Measurements from ENCODE around the gene MICAL2.

The MICAL2 gene

DNA sequence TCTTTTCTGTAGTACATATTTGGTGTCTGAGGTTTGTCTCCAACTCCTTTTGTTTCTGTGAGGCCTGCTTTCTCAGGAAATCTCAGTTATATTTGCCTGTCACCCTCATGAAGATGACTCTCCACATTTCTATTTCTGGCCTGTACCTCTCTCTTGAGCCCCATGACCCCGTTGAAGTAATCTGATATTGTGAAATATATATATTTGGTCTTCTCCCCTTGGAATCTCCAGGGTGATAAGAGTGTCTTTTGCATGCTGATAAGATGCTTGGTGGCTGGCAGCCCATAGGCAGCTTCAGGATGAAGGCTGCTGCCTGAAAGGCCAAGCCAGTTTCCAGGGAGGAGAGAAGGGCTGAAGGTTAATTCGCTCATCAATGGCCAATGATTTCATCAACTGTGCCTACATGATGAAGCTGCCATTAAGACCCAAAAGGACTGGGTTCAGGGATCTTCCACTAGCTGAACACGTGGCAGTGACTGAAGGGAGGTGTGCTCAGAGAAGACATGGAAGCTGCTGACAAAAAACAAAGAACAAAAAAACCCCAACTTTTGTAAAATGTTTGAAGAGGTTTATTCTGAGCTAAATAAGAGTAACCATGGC is 67.4 kb downstream of the MICAL2 start:
- no peaks in the 10 kb centered on the region for H3K9me3 ChIP-seq (ENCODE audit: control insufficient read depth, low read length)
- no peak overlapping the region for H3K9ac ChIP-seq (ENCODE audit: low read length)
- H3K4me3 ChIP-seq (ENCODE audit: low read length), result no peak overlapping the region
- peaks cover 15% of the 10 kb centered on the region for H3K4me1 ChIP-seq (ENCODE audit: control insufficient read depth, insufficient read depth, low read length)
- H3K27me3 ChIP-seq (ENCODE audit: control insufficient read depth, insufficient read depth, low read length), result no peaks in the 10 kb centered on the region
- no peaks in the 10 kb centered on the region for H3K36me3 ChIP-seq (ENCODE audit: control insufficient read depth, insufficient read depth, low read length)

DNA sequence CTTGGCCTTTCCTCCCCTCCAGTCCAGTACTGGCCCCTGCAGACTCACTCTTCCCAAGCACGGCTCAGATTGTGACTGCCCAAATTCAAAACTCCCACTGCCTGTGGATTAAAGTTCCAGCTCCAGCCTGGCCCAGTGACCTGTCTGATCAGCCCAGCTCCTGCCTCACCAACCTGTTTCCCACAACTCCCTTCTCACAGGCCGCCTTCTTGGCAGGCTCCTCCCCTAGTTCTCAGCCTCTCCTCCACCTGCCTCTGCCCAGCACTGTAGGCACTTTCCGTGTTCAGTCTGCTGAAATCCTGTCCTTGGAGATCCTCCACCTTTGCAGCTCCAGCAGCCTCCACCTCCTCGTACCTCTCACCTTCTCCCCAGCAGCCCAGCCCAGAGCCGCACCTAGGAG is 68.6 kb downstream of the MICAL2 start:
- Histone ChIP-seq H3K9ac (ENCODE audit: low read length) (peak overlapping the region; percentile 9), H3K4me1 (ENCODE audit: control insufficient read depth, insufficient read depth, low read length) (peaks cover 17% of the 10 kb centered on the region), H3K36me3 (ENCODE audit: control insufficient read depth, insufficient read depth, low read length) (no peaks in the 10 kb centered on the region), H3K27me3 (ENCODE audit: control insufficient read depth, insufficient read depth, low read length) (no peaks in the 10 kb centered on the region), H3K4me3 (ENCODE audit: low read length) (no peak overlapping the region), H3K9me3 (ENCODE audit: control insufficient read depth, low read length) (no peaks in the 10 kb centered on the region)

DNA sequence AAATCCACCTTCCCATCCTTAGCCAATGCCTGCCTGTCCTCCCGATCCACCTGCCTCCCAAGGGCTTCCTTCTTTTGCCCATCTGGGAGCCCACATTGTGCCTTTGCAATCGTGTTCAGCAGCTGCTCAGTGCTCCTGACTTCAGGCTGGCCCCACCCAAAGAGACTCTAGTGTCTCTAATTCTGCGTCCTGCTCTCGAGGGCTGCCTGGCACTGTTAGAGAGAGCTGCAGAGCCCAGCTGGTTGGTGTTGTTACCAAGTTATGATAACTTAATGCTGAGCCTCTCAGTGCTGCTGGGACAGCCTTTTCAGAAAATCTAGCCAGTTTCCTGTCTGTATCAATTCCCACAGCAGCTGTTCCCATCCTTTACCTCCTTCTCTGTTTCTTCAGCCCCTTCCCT is 69.1 kb downstream of the MICAL2 start:
- Histone ChIP-seq H3K9me3 (ENCODE audit: control insufficient read depth, low read length) (no peaks in the 10 kb centered on the region), H3K9ac (ENCODE audit: low read length) (peak overlapping the region; percentile 9), H3K4me3 (ENCODE audit: low read length) (no peak overlapping the region), H3K36me3 (ENCODE audit: control insufficient read depth, insufficient read depth, low read length) (no peaks in the 10 kb centered on the region), H3K4me1 (ENCODE audit: control insufficient read depth, insufficient read depth, low read length) (peaks cover 17% of the 10 kb centered on the region), H3K27me3 (ENCODE audit: control insufficient read depth, insufficient read depth, low read length) (no peaks in the 10 kb centered on the region)

DNA sequence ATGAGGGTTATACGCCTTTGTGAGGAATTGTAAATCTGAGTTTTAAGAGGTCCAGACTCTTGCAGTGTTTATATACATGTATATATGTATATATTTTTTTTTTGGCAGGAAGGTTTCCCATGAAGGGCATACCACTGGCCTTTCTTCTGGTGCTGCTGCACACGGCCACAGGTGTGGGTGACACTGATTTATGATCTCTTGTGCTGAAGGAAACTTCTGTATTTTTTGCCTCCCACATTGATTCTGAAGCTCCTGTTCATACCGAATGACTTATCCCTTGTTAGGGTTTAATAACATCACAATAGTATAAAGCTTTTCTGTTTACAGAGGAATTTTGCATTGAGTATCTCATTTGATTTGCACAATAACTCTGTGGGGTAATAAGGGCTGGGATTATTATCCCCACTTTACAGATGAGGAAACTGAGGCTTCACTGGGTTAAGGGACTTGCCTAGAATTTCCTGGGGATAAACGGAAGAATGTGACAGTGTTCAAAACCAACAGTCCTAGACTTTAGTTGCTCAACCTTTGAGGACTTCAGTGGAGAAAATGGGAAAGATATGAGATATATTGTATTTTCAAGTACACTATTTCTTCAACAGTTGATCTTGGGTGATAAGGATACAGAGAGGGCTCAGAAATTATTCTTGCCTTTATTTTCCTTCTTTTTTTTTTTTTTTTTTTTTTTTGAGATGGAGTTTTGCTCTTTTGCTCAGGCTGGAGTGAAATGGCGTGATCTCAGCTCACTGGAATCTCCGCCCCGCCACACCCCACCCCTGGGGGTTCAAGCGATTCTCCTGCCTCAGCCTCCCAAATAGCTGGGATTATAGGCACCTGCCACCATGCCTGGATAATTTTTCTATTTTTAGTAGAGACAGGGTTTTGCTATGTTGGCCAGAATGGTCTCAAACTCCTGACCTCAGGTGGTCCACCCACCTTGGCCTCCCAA is 70.1 kb downstream of the MICAL2 start:
- Histone ChIP-seq H3K9ac (ENCODE audit: low read length) (no peak overlapping the region), H3K4me3 (ENCODE audit: low read length) (no peak overlapping the region), H3K4me1 (ENCODE audit: control insufficient read depth, insufficient read depth, low read length) (peaks cover 17% of the 10 kb centered on the region), H3K36me3 (ENCODE audit: control insufficient read depth, insufficient read depth, low read length) (no peaks in the 10 kb centered on the region), H3K27me3 (ENCODE audit: control insufficient read depth, insufficient read depth, low read length) (no peaks in the 10 kb centered on the region), H3K9me3 (ENCODE audit: control insufficient read depth, low read length) (no peaks in the 10 kb centered on the region)

DNA sequence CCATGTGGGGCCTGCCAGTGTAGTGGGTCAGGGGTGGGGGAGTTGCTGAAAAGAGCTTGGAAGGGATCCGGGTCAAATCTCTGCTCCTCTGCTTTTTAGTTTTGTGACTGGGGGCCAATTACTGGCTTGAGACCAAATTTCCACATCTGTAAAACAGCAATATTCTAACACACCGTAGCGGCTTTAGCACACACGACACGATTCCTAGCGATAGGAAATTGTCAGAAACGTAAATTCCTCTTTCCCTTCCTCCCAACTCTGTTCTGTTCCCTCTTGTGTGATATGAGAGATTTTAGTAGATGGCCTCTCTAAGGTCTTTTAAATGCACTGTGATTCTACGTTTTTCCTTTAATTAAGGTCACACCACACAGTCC is 71.9 kb downstream of the MICAL2 start:
- H3K4me3 ChIP-seq (ENCODE audit: low read length), result no peak overlapping the region
- H3K9ac ChIP-seq (ENCODE audit: low read length), result no peak overlapping the region
- H3K9me3 ChIP-seq (ENCODE audit: control insufficient read depth, low read length), result no peaks in the 10 kb centered on the region
- peaks cover 17% of the 10 kb centered on the region for H3K4me1 ChIP-seq (ENCODE audit: control insufficient read depth, insufficient read depth, low read length)
- H3K36me3 ChIP-seq (ENCODE audit: control insufficient read depth, insufficient read depth, low read length), result no peaks in the 10 kb centered on the region
- H3K27me3 ChIP-seq (ENCODE audit: control insufficient read depth, insufficient read depth, low read length), result no peaks in the 10 kb centered on the region

DNA sequence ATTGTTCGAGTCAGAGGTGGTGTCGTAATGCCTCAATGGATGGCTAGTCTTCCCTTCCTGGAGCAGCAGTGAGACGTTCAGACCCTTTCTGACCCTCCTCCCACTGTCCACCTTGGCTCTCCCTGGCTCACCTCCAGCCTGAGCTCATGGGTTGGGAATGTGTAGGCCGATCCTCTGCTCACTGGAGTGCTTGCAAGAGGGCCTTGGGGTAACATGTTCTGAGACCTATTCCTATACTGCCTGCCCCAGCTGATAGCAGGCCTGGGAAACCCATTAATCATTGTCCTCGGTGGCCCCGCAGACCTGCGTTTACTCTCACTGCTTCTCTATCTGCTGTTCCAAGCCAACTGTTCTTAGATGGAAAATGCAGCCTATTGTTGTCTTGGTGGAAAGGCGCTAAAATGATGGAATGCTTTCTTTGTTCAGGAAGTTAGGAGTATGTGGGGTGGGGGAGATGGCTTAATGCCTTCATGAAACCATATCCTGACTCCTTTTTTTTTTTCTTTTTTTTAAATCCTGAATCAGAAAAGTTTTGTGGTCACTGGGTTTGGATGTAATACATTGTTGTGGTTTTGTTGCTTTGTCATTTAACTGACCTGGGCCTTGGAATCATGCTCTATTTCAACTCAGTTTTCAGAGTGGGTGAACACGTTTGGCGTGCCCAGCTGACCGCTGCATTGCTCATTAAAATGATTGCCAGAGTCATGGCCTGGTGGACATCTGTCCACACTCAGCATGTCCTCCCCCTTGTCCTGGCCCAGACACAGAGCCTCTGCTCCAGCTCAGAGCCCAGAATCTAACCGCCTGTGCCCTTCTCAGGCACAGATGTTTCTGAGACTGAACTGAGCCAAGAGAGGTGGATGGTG is 72.5 kb downstream of the MICAL2 start:
- no peak overlapping the region for H3K4me3 ChIP-seq (ENCODE audit: low read length)
- no peak overlapping the region for H3K9ac ChIP-seq (ENCODE audit: low read length)
- H3K4me1 ChIP-seq (ENCODE audit: control insufficient read depth, insufficient read depth, low read length), result peaks cover 17% of the 10 kb centered on the region

DNA sequence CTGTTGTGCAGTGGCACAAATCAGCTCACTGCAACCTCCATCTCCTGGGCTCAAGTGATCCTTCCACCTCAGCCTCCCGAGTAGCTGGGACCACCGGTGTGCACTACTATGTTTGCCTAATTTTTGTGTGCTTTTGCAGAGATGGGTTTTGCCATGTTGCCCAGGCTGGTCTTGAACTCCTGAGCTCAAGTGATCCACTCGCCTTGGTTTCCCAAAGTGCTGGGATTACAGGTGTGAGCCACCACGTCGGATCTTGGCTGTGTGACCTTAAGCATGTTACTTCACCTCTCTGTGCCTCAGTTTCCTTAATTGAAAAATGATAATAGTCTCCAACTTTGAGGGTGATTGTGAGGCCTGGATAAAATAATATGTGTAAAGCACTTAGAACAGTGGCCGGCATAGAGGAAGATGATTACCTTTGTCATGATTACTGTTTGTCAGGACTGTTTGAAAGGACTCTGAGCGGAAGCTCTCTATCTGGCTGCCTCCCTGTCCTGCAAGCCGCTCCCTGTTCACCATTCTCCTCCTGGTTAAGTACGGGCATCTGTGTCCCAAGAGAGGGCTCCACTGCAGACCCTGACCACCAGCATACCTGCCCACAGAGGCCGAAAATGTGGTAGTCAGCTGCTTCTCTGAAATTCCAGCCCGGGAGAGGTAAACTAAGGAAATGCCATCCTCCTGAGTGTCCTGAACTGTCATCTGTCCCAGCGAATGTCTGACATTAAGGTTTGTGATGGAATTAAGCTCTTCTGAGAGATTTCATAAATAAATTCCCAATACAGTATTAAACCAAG is 73.6 kb downstream of the MICAL2 start:
- Histone ChIP-seq H3K36me3 (ENCODE audit: control insufficient read depth, insufficient read depth, low read length) (no peaks in the 10 kb centered on the region), H3K9ac (ENCODE audit: low read length) (no peak overlapping the region), H3K4me3 (ENCODE audit: low read length) (no peak overlapping the region), H3K27me3 (ENCODE audit: control insufficient read depth, insufficient read depth, low read length) (no peaks in the 10 kb centered on the region), H3K9me3 (ENCODE audit: control insufficient read depth, low read length) (no peaks in the 10 kb centered on the region), H3K4me1 (ENCODE audit: control insufficient read depth, insufficient read depth, low read length) (peaks cover 13% of the 10 kb centered on the region)

More for the DNA sequence above, 72.5 kb downstream of the MICAL2 start:
- no peaks in the 10 kb centered on the region for H3K27me3 ChIP-seq (ENCODE audit: control insufficient read depth, insufficient read depth, low read length)
- H3K36me3 ChIP-seq (ENCODE audit: control insufficient read depth, insufficient read depth, low read length), result no peaks in the 10 kb centered on the region
- H3K9me3 ChIP-seq (ENCODE audit: control insufficient read depth, low read length), result no peaks in the 10 kb centered on the region

DNA sequence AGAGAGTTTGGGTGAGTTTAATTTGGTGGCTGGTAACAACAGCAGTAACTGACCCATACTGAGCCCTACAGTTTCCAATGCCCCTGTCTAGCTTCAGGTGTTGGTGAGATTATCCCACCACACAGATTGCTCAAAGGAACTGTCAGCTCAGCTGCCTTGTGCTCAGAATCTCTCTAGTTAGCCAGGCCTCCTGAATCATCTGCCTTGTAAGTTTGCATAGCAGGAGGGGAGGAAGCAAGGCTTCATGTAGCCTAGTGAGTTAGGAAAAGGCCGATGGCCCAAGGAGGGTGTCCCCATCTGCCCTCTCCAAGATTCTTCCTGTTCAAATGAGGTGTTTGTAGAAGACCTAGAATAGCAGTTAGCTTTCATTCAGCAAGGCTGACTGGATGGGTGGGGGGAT is 74.3 kb downstream of the MICAL2 start:
- Histone ChIP-seq H3K27me3 (ENCODE audit: control insufficient read depth, insufficient read depth, low read length) (no peaks in the 10 kb centered on the region), H3K36me3 (ENCODE audit: control insufficient read depth, insufficient read depth, low read length) (no peaks in the 10 kb centered on the region), H3K9me3 (ENCODE audit: control insufficient read depth, low read length) (no peaks in the 10 kb centered on the region), H3K9ac (ENCODE audit: low read length) (no peak overlapping the region), H3K4me3 (ENCODE audit: low read length) (no peak overlapping the region), H3K4me1 (ENCODE audit: control insufficient read depth, insufficient read depth, low read length) (peaks cover 7% of the 10 kb centered on the region)

DNA sequence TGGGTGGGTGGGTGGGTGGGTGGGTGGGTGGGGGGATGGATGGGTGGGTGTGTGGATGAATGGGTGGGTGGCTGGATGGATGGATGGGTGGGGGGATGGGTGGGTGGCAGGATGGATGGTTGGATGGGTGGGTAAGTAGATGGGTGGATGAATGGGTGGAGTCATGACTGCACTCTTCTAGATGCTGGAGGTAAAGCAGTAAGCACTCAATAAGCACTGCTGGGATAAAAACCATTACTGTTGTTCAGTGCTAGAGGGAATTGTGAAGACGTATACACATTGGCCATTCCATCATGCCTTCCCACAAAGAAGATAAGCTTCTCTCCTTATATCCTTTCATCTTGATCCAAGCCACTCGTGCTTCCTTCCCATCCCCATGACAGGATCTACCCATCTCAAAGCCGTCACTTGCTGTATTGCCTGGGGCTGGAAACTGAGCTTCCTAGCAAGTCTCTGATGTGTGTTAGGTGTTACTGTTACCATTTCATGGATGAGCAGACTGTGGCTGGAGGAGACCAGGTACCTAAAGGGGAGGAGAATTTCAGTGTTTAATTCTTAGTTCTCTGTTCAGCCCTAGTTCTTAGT is 74.8 kb downstream of the MICAL2 start:
- H3K36me3 ChIP-seq (ENCODE audit: control insufficient read depth, insufficient read depth, low read length), result no peaks in the 10 kb centered on the region
- H3K9ac ChIP-seq (ENCODE audit: low read length), result no peak overlapping the region
- H3K27me3 ChIP-seq (ENCODE audit: control insufficient read depth, insufficient read depth, low read length), result no peaks in the 10 kb centered on the region
- H3K4me3 ChIP-seq (ENCODE audit: low read length), result no peak overlapping the region
- peaks cover 7% of the 10 kb centered on the region for H3K4me1 ChIP-seq (ENCODE audit: control insufficient read depth, insufficient read depth, low read length)
- H3K9me3 ChIP-seq (ENCODE audit: control insufficient read depth, low read length), result no peaks in the 10 kb centered on the region

DNA sequence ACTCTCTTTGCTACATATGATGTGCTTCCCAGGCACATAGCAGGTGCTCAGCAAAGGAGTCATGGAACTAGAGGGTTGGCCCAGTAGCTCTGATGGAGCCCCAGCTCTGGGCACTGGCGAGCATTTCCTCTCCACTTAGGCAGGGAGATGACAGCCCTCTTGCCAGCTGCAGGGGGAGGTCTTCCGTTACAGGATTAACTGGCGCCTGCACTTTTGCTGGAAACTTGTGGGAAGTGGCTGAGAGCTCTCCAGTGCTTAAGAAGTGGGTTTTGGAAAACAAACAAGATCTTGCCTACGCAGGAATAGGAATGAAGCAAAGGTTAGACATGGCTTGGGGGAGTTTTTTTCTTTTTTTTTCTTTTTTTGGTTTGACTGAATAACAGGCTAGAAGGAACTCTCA is 75.5 kb downstream of the MICAL2 start:
- Histone ChIP-seq H3K9ac (ENCODE audit: low read length) (no peak overlapping the region), H3K4me1 (ENCODE audit: control insufficient read depth, insufficient read depth, low read length) (peaks cover 7% of the 10 kb centered on the region)

DNA sequence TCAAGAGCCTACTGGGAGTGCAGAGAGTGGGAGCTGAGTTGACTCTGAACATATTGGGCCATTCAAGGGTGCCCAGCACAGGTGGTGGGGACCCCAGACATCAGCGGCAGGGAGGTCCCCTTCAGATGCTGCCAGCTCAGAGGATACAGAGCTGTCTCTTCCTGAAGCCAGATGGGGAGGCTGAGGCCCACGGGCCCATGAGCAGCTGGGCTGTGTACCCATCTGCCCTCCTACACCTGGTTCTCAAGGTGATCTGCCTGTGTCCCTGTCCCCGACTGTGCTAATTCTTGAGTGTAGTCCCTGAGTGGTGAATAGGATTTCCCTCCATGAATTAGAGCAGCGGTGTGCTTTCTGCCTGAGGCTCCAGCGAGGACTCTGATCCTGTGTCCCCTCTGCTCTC is 76.3 kb downstream of the MICAL2 start:
- H3K9me3 ChIP-seq (ENCODE audit: control insufficient read depth, low read length), result no peaks in the 10 kb centered on the region
- peaks cover 7% of the 10 kb centered on the region for H3K4me1 ChIP-seq (ENCODE audit: control insufficient read depth, insufficient read depth, low read length)
- H3K27me3 ChIP-seq (ENCODE audit: control insufficient read depth, insufficient read depth, low read length), result no peaks in the 10 kb centered on the region
- H3K36me3 ChIP-seq (ENCODE audit: control insufficient read depth, insufficient read depth, low read length), result no peaks in the 10 kb centered on the region
- H3K4me3 ChIP-seq (ENCODE audit: low read length), result no peak overlapping the region
- H3K9ac ChIP-seq (ENCODE audit: low read length), result no peak overlapping the region

More for the DNA sequence above, 75.5 kb downstream of the MICAL2 start:
- H3K9me3 ChIP-seq (ENCODE audit: control insufficient read depth, low read length), result no peaks in the 10 kb centered on the region
- H3K36me3 ChIP-seq (ENCODE audit: control insufficient read depth, insufficient read depth, low read length), result no peaks in the 10 kb centered on the region
- H3K27me3 ChIP-seq (ENCODE audit: control insufficient read depth, insufficient read depth, low read length), result no peaks in the 10 kb centered on the region
- no peak overlapping the region for H3K4me3 ChIP-seq (ENCODE audit: low read length)
